Measurements from ENCODE around the gene RAPGEF2. TPM values are rescaled to one million over a fixed set of nuclear protein-coding genes. Genes with fewer than 3 reads are reported as not detected.
"Not testable (repeated sequence)": the region's sequence is repeated elsewhere in the genome, so short reads cannot be mapped to it uniquely, and the experiment has no call there.

RAPGEF2 gene
- total RNA-seq, 1 experiment from 2014 or later: 21.4 TPM

DNA sequence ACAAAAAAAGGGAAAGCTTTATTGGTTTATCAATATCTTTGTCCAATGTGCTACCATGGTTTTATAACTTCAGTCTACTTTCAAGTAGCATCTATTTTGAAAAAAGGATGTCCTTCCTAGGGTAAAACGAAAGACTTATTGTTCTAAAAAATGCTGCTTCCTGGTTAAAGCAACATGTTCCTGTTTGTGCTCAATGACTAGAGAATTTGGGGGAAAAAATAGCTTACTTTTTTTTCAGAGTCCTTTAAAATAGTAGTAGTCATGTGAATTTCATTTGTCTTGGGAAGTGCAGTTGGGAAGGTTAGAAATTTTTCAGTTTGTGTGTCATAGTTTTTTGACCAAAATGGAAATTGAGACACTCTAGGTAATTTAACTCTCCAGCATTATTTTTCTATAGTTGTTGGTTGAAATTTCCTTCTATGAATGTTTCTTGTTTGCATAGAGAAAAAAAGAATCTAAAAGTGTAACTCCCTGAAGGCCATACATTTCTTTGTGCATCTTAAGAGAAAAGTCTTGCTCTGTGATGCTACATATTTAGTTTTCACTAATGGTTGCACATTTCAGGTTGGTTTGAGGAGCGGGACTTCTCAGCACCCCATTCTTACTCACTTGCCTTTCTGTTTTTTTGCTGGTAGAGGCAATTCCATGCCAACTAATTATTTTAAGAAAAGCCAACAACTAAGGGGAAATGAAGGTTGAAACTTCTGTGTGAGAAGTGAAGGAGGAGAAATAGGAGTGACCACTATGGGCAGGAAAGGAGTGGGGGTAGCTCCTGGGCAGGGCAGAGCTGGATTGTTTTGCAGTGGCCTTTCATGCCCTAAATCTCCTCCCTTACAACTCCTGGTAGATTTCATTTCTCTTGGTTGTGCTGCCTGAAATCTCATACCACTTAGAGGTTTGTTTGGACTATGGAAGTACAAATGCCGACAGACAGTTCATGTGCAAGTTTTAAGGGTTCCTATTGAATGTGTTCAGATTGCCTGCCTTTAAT lies 76.4 kb downstream of the RAPGEF2 start:
- in situ Hi-C loops (cut with HindIII; ENCODE audit: low sequenced_read_pairs): no loop called here
- DNase-seq (ENCODE audit: low spot score): no peak

GRCh38 chr4:159183885-159184605 lies 81.2 kb downstream of the RAPGEF2 start:
- in situ Hi-C loops (cut with HindIII; ENCODE audit: low sequenced_read_pairs); DNase-seq (ENCODE audit: low spot score): not testable (repeated sequence)

DNA sequence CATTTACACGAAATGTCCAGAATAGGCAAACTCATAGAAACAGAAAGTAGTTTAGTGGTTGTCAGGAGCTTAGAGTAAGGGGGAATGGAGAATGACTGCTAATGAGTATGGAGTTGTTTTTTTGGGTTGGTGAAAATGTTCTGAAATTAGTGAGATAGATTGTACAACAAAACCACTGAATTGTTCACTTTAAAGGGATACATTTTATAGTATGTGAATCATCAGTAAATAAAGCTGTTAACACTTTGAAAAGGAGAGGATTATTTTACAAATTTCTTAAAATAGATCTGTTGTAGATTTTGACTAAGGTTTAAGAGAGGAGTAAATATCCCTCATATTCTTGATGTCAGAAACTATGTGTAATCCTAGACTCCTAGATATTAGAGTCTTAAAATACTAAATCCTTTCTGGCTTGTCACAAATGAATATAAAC lies 82.7 kb downstream of the RAPGEF2 start:
- in situ Hi-C loops (cut with HindIII; ENCODE audit: low sequenced_read_pairs): no loop called here
- no peak for DNase-seq (ENCODE audit: low spot score)

DNA sequence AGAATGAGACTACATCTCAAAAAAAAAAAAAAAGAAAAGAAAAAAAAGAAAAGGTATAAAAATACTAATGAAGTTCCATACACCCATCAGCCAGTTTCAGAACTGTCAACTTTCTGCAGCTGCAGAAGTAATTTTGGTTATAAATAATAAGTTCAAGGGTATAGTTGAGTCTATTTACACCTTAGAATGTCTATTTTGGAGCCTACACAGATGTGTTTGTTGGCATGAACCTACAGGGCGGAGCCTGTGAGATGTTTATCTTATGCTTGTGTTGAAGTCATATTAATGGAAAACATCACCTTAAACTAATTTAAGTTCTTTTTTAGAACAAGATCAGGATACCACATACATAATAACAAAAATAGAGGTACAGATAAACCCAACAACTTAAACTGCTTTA lies 85.8 kb downstream of the RAPGEF2 start:
- in situ Hi-C loops (cut with HindIII; ENCODE audit: low sequenced_read_pairs): no loop called here

GRCh38 chr4:159190651-159191050 lies 87.8 kb downstream of the RAPGEF2 start:
- in situ Hi-C loops (cut with HindIII; ENCODE audit: low sequenced_read_pairs): no loop called here
- no peak for DNase-seq (ENCODE audit: low spot score)

More for the DNA sequence above, 85.8 kb downstream of the RAPGEF2 start:
- no peak for DNase-seq (ENCODE audit: low spot score)

DNA sequence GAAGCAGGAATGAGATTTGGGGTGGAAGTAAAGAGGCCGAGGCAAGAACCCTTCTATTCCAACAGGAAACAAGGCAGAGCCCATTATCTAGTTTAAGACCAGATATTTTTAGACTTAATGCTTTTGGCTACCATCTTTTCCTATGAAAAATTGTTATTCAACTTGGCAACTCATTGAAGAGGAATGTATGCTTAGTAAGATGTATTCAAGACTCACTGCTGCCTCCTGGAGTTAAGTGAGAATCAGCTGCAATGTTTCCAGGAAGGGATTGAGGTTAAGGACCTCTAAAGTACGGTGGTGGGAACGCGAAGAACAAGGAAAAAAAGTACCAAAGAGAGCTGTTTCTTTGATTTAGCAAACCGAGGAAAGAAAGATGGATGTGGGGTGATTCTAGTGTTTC lies 89.1 kb downstream of the RAPGEF2 start:
- in situ Hi-C loops (cut with HindIII; ENCODE audit: low sequenced_read_pairs): no loop called here
- no peak for DNase-seq (ENCODE audit: low spot score)

DNA sequence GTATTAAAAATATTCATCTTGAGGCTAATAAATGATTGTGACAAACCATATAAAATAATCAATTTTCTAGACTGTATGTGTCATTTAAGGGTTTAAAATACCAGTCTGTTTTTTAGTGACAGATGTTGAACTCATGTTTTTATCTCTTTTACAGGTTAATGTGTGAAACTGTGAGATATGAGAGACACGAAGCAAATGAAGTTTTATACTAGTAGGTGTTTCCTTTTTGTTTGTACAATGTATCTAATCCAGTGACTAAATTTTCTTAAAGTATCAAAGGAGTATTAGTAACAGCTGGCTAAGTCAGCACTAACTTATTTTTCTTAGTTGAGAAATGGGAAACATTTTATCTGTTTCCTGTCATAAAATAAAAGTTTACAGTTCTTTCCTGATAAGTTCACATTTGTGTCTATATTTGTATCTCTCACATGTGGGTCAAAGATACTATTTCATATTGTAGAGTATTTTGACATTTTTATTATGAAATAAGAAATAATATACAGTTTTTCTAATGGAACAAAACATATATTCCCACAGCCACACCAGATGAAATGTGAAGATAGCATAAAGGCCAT lies 90.3 kb downstream of the RAPGEF2 start:
- DNase-seq (ENCODE audit: low spot score): no peak
- in situ Hi-C loops (cut with HindIII; ENCODE audit: low sequenced_read_pairs): no loop called here

DNA sequence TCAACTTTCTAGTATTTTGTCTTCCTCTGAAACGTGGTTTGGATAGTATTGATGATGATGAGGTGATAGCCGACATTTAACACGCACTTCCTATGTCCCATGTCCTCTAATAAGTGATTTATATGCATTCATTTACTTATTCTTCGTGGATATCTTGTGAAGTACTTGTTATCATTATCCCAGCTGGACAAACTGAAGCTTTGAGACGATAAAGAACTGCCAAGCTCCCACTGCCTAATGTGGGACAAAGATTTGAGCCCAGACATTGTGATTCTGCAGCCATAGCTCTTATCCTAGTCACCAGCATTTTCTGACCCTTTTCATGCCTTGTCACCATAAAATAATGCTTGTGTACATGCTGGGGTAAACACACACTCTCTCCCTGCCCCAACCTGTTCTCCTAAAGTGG lies 92.5 kb downstream of the RAPGEF2 start:
- DNase-seq (ENCODE audit: low spot score): no peak
- in situ Hi-C loops (cut with HindIII; ENCODE audit: low sequenced_read_pairs): no loop called here

- in situ Hi-C loops (cut with HindIII; ENCODE audit: low sequenced_read_pairs): no loop called here
- DNase-seq (ENCODE audit: low spot score): peak; percentile 24
These were observed 94.5 kb downstream of the RAPGEF2 start for GRCh38 chr4:159197260-159197884.

- DNase-seq (ENCODE audit: low spot score): no peak
- in situ Hi-C loops (cut with HindIII; ENCODE audit: low sequenced_read_pairs): no loop called here
These were observed 95.0 kb downstream of the RAPGEF2 start for GRCh38 chr4:159197885-159198269.

- DNase-seq (ENCODE audit: low spot score): no peak
- in situ Hi-C loops (cut with HindIII; ENCODE audit: low sequenced_read_pairs): no loop called here
These were observed 96.9 kb downstream of the RAPGEF2 start for GRCh38 chr4:159199826-159200225.

DNA sequence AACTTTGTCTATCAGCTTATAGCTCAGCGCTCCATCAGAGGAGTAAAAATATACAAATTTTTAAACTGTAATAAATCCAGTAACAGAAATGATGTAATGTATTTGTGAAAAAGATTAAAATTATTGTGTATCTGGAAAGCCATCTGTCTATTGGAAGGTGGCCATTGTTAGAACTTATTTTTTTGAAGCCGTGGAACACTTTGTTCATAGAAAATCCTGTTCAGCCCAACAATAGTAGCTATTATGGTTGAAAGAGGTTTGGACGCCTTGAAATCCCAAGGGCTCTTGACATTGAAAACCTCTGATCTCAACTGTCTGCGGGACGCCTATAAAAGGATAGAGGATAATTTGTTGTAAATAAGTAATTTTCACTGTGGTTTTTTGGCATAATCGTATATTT lies 98.3 kb downstream of the RAPGEF2 start:
- peak; percentile 69 for DNase-seq (ENCODE audit: low spot score)
- in situ Hi-C loops (cut with HindIII; ENCODE audit: low sequenced_read_pairs): no loop called here

GRCh38 chr4:159204566-159204965 lies 101.7 kb downstream of the RAPGEF2 start:
- in situ Hi-C loops (cut with HindIII; ENCODE audit: low sequenced_read_pairs): no loop called here

DNA sequence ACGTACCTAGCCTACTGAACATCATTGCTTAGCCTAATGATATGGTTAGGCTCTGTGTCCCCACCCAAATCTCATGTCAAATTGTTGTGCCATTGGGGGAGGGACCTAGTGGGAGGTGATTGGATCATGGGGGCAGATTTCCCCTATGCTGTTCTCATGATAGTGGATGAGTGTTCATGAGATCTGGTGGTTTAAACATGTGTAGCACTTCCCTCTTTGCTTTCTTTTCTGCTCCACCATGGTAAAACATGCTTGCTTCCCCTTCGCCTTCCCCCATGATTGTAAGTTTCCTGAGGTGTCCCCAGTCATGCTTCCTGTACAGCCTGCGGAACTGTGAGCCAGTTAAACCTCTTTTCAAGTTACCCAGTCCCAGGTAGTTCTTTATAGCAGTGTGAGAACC lies 102.6 kb downstream of the RAPGEF2 start:
- DNase-seq (ENCODE audit: low spot score): no peak
- in situ Hi-C loops (cut with HindIII; ENCODE audit: low sequenced_read_pairs): no loop called here

More at GRCh38 chr4:159204566-159204965, 101.7 kb downstream of the RAPGEF2 start:
- no peak for DNase-seq (ENCODE audit: low spot score)

DNA sequence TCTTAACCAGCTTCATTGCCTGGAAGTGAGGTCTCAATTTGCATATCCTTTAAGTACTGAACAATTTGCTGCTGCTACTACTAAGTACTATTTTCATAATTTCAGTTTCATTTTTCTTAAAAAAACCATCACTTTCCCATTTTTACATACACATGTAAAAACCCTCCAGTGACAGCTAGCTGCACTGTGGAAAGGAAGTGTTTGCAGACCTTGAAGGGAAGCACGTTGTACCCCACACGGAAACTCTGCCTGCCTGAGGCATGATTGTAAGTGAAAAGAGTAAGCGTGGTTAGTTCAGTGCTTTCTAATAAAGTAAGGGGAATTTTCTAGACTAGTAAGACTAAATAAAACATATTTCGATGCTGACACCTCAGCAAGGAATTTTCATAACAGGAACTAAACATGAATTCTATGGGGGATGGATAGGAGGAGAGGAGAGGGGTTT lies 103.6 kb downstream of the RAPGEF2 start:
- no peak for DNase-seq (ENCODE audit: low spot score)
- in situ Hi-C loops (cut with HindIII; ENCODE audit: low sequenced_read_pairs): no loop called here

DNA sequence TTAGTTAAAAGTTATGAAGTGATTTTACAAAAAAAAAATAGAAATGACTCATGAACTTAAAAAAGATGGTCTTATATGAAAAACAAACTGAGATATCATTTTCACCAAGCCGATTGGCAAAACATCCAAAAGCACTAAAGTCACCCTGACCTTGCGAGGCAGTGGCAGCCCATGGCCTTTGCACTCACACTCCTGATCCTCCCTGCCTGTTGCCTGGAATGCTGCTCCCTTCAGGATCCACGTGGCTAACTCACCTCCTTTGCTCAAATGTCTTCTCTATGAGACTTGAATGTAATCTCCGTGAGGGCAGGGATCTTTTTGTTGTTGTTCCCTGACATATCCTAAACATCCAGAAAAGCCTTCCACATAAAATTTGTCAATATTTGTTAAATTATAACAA lies 106.4 kb downstream of the RAPGEF2 start:
- in situ Hi-C loops (cut with HindIII; ENCODE audit: low sequenced_read_pairs): no loop called here

GRCh38 chr4:159210975-159211374 lies 108.1 kb downstream of the RAPGEF2 start:
- no peak for DNase-seq (ENCODE audit: low spot score)
- in situ Hi-C loops (cut with HindIII; ENCODE audit: low sequenced_read_pairs): no loop called here

More for the DNA sequence above, 106.4 kb downstream of the RAPGEF2 start:
- no peak for DNase-seq (ENCODE audit: low spot score)

DNA sequence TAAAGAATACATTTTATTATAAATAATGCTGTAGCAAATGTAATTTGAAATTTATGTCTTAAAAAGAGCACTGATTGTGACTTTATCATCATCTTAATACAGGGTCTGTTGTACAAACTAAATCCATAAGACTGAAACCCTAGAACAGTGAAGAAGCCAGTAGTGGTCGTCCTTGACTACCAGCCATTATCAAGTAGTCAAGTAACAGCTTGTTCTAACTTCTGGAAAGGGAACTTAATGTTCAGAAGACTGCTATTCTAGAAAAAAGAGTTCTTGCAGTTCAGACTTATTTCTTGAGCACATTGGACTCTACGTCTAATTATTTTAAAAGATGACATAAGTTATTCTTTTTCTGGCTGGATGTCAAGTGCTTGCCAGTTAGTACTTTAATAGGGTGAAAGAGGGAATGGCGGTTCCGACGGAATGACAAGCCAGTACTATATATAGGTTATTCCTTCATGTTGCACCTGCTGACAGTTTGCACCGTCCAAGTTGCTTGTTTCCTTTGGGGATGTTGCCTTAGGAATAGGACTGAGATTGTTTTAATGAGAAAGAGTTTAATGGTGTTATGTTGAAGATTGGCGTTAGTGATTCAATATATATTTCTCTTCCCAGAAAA lies 109.9 kb downstream of the RAPGEF2 start:
- in situ Hi-C loops (cut with HindIII; ENCODE audit: low sequenced_read_pairs): no loop called here
- peak; percentile 19 for DNase-seq (ENCODE audit: low spot score)

- no peak for DNase-seq (ENCODE audit: low spot score)
- in situ Hi-C loops (cut with HindIII; ENCODE audit: low sequenced_read_pairs): no loop called here
These were observed 114.0 kb downstream of the RAPGEF2 start for GRCh38 chr4:159216834-159217233.

All from G401 (cell line).